ENCODE data around the gene PTPN11.

DNA sequence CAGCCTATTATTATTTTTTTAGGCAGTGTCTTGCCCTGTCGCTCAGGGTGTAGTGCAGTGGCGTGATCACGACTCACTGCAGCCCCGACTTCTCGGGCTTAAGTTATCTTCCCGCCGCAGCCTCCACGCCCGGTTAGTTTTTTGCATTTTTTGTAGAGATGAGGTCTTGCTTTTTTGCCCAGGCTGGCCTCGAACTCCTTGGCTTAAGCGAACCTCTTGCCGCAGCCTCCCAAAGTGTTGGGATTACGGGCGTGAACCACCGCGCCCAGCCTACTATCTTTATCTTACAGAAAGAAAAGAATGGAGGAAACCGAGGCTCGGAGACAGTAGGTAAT lies 507 bp upstream of the PTPN11 start:
- TF ChIP-seq ZNF274 (IDR thresholded peaks at IDR 0.05; ENCODE audit: low read depth, low read length): no peak
- TF ChIP-seq YY1 (IDR thresholded peaks at IDR 0.05; ENCODE audit: insufficient read depth, insufficient read length): no peak
- TF ChIP-seq SUZ12 (IDR thresholded peaks at IDR 0.05; ENCODE audit: extremely low read depth, insufficient read depth, insufficient read length): no peak

All from NT2/D1 (cell line).